Thyroid gland (tissue), 4 donors: Measurements from ENCODE around the gene IGF2R.

ENCODE experiments used
- CTCF ChIP-seq, 6 experiments: fragments of 200-600 bp in 3 of 6; fragments of 450-650 bp in 3 of 6; sonication (generic) in 3 of 6; IDR thresholded peaks; one replicate each; pipeline ENCODE4 v1.5.1; 2016 to 2019; ENCODE audit warnings: antibody characterized with exemption in 6 of 6, mild to moderate bottlenecking in 2 of 6, inconsistent platforms in 1 of 6, moderate library complexity in 1 of 6
- POLR2A ChIP-seq, 2 donors: fragments of 450-650 bp; IDR thresholded peaks; one replicate each; pipeline ENCODE4 v1.6.1; 2017; ENCODE audit warnings: antibody characterized with exemption in 2 of 2, mild to moderate bottlenecking in 2 of 2, moderate library complexity in 1 of 2

- TF ChIP-seq CTCF (IDR thresholded peaks at IDR 0.05), result no peak
- TF ChIP-seq POLR2A (IDR thresholded peaks at IDR 0.05), result no peak
Measured at GRCh38 chr6:160036331-160036695, 67.4 kb downstream of the IGF2R start.
